Tibial nerve (tissue), 3 donors: Measurements from ENCODE around the gene TRIM45.

ENCODE experiments used
- POLR2A ChIP-seq, 2 donors: fragments of 450-650 bp; IDR thresholded peaks; one replicate each; pipeline ENCODE4 v1.6.1; 2017; ENCODE audit warnings: antibody characterized with exemption in 2 of 2, mild to moderate bottlenecking in 2 of 2, moderate library complexity in 2 of 2
- TF ChIP-seq, protein P1 (sequence below), 5 experiments: fragments of 200-600 bp in 3 of 5; fragments of 450-650 bp in 2 of 5; sonication (generic) in 3 of 5; IDR thresholded peaks; one replicate each; pipeline ENCODE4 v1.5.1; 2016 to 2019; ENCODE audit warnings: antibody characterized with exemption in 5 of 5, mild to moderate bottlenecking in 3 of 5, moderate library complexity in 2 of 5

DNA sequence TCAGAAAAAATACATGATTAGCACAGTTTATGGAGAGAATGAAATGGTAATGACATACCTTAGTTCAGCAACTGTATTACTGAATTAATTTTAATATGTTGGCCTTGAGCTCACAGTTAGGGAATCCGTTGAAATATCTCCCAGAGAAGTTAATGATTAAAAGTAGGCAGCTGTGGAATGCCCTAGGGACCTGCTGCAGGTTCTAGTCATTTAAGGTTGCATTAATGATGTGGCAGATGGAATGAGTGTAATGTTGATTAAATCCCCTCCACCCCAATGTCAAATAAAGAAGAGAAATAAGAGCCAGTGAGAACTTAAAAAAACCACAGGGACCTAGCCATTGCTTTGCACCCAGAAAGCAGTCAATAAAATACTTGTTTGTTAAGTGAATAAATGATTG, 40.3 kb upstream of the TRIM45 start:
- TF ChIP-seq POLR2A (IDR thresholded peaks at IDR 0.05) = no peak
- TF ChIP-seq, protein P1, sequence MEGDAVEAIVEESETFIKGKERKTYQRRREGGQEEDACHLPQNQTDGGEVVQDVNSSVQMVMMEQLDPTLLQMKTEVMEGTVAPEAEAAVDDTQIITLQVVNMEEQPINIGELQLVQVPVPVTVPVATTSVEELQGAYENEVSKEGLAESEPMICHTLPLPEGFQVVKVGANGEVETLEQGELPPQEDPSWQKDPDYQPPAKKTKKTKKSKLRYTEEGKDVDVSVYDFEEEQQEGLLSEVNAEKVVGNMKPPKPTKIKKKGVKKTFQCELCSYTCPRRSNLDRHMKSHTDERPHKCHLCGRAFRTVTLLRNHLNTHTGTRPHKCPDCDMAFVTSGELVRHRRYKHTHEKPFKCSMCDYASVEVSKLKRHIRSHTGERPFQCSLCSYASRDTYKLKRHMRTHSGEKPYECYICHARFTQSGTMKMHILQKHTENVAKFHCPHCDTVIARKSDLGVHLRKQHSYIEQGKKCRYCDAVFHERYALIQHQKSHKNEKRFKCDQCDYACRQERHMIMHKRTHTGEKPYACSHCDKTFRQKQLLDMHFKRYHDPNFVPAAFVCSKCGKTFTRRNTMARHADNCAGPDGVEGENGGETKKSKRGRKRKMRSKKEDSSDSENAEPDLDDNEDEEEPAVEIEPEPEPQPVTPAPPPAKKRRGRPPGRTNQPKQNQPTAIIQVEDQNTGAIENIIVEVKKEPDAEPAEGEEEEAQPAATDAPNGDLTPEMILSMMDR (IDR thresholded peaks at IDR 0.05) = no peak
